GM18505 (cell line): Measurements from ENCODE around the gene DLK1.

Source experiments
- ATAC-seq: cut with Tn5 transposase; IDR thresholded peaks from one replicate; pipeline ENCODE4 v1.9.1; 2021; ENCODE audit not compliant: unreplicated experiment
- POLR2A ChIP-seq: IDR thresholded peaks from 4 replicates; pipeline ENCODE4 v1.6.1; 2011; ENCODE audit warnings: borderline replicate concordance; ENCODE audit not compliant: insufficient read depth, insufficient read length; ENCODE audit errors: extremely low read depth

Gene DLK1

GRCh38 chr14:100769035-100769939, 42.6 kb downstream of the DLK1 start:
- ATAC-seq, result no peak

GRCh38 chr14:100770046-100770445, 43.4 kb downstream of the DLK1 start:
- TF ChIP-seq POLR2A, result no peak
- no peak for ATAC-seq

More at GRCh38 chr14:100769035-100769939, 42.6 kb downstream of the DLK1 start:
- no peak for TF ChIP-seq POLR2A

- ATAC-seq, result no peak
- TF ChIP-seq POLR2A, result no peak
These were observed 44.0 kb downstream of the DLK1 start for GRCh38 chr14:100770605-100771120.

- TF ChIP-seq POLR2A, result no peak
- ATAC-seq, result no peak
These were observed 44.6 kb downstream of the DLK1 start for GRCh38 chr14:100771121-100771800.

- no peak for ATAC-seq
- no peak for TF ChIP-seq POLR2A
These were observed 46.0 kb downstream of the DLK1 start for GRCh38 chr14:100772607-100773165.

- TF ChIP-seq POLR2A, result no peak
- ATAC-seq, result no peak
These were observed 46.9 kb downstream of the DLK1 start for GRCh38 chr14:100773331-100774163.

GRCh38 chr14:100774164-100774537, 47.5 kb downstream of the DLK1 start:
- no peak for TF ChIP-seq POLR2A
- ATAC-seq, result no peak

GRCh38 chr14:100775351-100775830, 48.7 kb downstream of the DLK1 start:
- TF ChIP-seq POLR2A, result no peak
- no peak for ATAC-seq

- TF ChIP-seq POLR2A, result no peak
- ATAC-seq, result no peak
These were observed 49.3 kb downstream of the DLK1 start for GRCh38 chr14:100775831-100776591.

GRCh38 chr14:100776681-100777365, 50.1 kb downstream of the DLK1 start:
- TF ChIP-seq POLR2A, result no peak
- no peak for ATAC-seq

- ATAC-seq, result no peak
- TF ChIP-seq POLR2A, result no peak
These were observed 50.7 kb downstream of the DLK1 start for GRCh38 chr14:100777366-100777817.
